Measurements from ENCODE around the gene ANKRD33. TPM values are rescaled to one million over a fixed set of nuclear protein-coding genes. Genes with fewer than 3 reads are reported as not detected.
A peak's percentile ranks its signal among the peaks of the same experiment; 100 is the strongest.

Gene ANKRD33
- total RNA-seq, 1 experiment from 2014 or later: 0.81 TPM

DNA sequence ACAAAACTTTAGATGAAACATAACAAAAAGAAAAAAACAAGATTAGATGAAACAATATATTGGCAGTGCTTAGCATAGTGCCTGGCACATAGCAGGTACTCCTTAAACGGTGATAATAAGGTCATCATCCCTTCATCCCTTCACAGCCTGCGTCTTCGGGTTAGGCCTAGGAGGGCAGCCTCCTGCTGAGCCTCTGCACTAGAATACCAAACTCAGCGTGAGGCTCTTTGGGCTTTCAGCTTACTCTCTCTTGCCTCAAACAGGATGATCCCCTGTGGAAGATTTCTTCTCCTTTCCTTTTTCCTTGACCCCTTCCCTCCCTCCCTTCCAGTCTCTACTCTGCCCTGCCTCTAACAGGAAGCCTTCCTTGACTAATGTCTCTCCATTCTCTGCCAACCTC is 25.0 kb upstream of the ANKRD33 start:
- Histone ChIP-seq H3K79me2 (ENCODE audit: insufficient read depth, low read length) (no peaks in the 10 kb centered on the region), H3K56ac (ENCODE audit: insufficient read length, low read depth, low read length) (no peak overlapping the region), H3K27me3 (ENCODE audit: insufficient read depth, low read length) (peaks cover 6% of the 10 kb centered on the region; the same call in 1 of the 2 replicates), H3K4me1 (ENCODE audit: insufficient read depth, low read length) (peaks cover 10% of the 10 kb centered on the region; the same call in 1 of the 2 replicates), H2BK5ac (ENCODE audit: insufficient read length, low read length) (no peak overlapping the region), H3K9me3 (ENCODE audit: control insufficient read depth, low read depth, low read length) (no peaks in the 10 kb centered on the region), H2BK120ac (ENCODE audit: low read depth, low read length, poor library complexity, severe bottlenecking) (no peak overlapping the region), H4K5ac (ENCODE audit: insufficient read length, low read depth, low read length) (no peak overlapping the region), H3K23me2 (ENCODE audit: insufficient read length, low read depth, low read length, poor library complexity, severe bottlenecking) (peaks cover 13% of the 10 kb centered on the region), H4K8ac (replicated peaks; ENCODE audit: insufficient read length, low read depth, low read length) (no peak overlapping the region), H3T11ph (ENCODE audit: low read length) (no peak overlapping the region), H3K23ac (ENCODE audit: insufficient read length, low read depth, low read length) (no peak overlapping the region), H3K4ac (ENCODE audit: low read depth, low read length) (no peak overlapping the region), H3K18ac (ENCODE audit: insufficient read length, low read depth, low read length) (no peak overlapping the region), H2BK20ac (ENCODE audit: low read depth, low read length, poor library complexity, severe bottlenecking) (no peak overlapping the region), H3K14ac (ENCODE audit: insufficient read depth, low read length) (peak overlapping the region; percentile 44; the same call in 1 of the 2 replicates), H2AK5ac (ENCODE audit: insufficient read length, low read length) (no peak overlapping the region), H2BK12ac (ENCODE audit: insufficient read length, low read depth, low read length) (no peak overlapping the region), H3K79me1 (ENCODE audit: insufficient read depth, low read depth, low read length, poor library complexity, severe bottlenecking) (no peaks in the 10 kb centered on the region), H3K27ac (ENCODE audit: insufficient read length, low read depth, low read length) (no peak overlapping the region), H3K4me2 (ENCODE audit: insufficient read depth, insufficient read length, low read length) (peak overlapping the region; percentile 69), H4K20me1 (ENCODE audit: control insufficient read depth, insufficient read depth, insufficient read length) (no peaks in the 10 kb centered on the region), H2BK15ac (ENCODE audit: low read depth, low read length) (no peak overlapping the region), H2AFZ (ENCODE audit: low read length) (no peak overlapping the region), H3K9ac (ENCODE audit: extremely low read depth, insufficient read length, low read length) (no peak overlapping the region), H4K91ac (ENCODE audit: insufficient read length, low read depth, low read length) (no peak overlapping the region)
- peak overlapping the region; percentile 58 to 79 for H3K4me3 Mint-ChIP-seq
- H3K36me3 Mint-ChIP-seq (ENCODE audit: insufficient read depth in 1 of 3, low read depth in 3 of 3): no peaks in the 10 kb centered on the region
- peaks cover 49% of the 10 kb centered on the region for H3K27me3 Mint-ChIP-seq (ENCODE audit: low read depth)
- peak; percentile 59 for DNase-seq
- TF ChIP-seq, protein P1, sequence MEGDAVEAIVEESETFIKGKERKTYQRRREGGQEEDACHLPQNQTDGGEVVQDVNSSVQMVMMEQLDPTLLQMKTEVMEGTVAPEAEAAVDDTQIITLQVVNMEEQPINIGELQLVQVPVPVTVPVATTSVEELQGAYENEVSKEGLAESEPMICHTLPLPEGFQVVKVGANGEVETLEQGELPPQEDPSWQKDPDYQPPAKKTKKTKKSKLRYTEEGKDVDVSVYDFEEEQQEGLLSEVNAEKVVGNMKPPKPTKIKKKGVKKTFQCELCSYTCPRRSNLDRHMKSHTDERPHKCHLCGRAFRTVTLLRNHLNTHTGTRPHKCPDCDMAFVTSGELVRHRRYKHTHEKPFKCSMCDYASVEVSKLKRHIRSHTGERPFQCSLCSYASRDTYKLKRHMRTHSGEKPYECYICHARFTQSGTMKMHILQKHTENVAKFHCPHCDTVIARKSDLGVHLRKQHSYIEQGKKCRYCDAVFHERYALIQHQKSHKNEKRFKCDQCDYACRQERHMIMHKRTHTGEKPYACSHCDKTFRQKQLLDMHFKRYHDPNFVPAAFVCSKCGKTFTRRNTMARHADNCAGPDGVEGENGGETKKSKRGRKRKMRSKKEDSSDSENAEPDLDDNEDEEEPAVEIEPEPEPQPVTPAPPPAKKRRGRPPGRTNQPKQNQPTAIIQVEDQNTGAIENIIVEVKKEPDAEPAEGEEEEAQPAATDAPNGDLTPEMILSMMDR (conservative IDR thresholded peaks at IDR 0.05): no peak
- no CpG with 5 or more reads among the region's 4 CpGs for WGBS (ENCODE audit: extremely low coverage, insufficient read length, low lambda C conversion rate)
- H3K4me1 Mint-ChIP-seq: peaks cover 54 to 60% of the 10 kb centered on the region in 2 experiments
- H3K9me3 Mint-ChIP-seq: peaks cover 0 to 2% of the 10 kb centered on the region in 2 experiments; a peak in 2 of 5 replicates
- peak overlapping the region; percentile 16 to 95 (median 92); a peak in 5 of 7 replicates for H3K27ac Mint-ChIP-seq

Measured in H9 (cell line).